Measurements from ENCODE around the gene PODXL2. TPM values are rescaled to one million over a fixed set of nuclear protein-coding genes. Genes with fewer than 3 reads are reported as not detected.

Gene PODXL2
- polyA plus RNA-seq, 1 donor (not counting 4 experiments of a cell fraction or from before 2014, with no cell fraction given) = 1.6 TPM

- dilution Hi-C loops (cut with MboI; ENCODE audit: extremely low pct_ligation_motif_present, low sequenced_read_pairs) = no loop called here
- H2AFZ ChIP-seq (ENCODE audit: control insufficient read depth, low read length) = no peak overlapping the region
- H3K36me3 ChIP-seq (ENCODE audit: control insufficient read depth in 2 of 2, extremely low read depth in 1 of 2, insufficient read depth in 2 of 2, low read length in 2 of 2) = peaks cover 1 to 5% of the 10 kb centered on the region in 2 experiments
- DNase-seq (ENCODE audit: low read depth, low spot score) (no peak), FAIRE-seq (no peak)
- peaks cover under 1% of the 10 kb centered on the region for H3K4me1 ChIP-seq (ENCODE audit: control insufficient read depth, extremely low read depth, insufficient read depth, low read length)
- H3K9me3 ChIP-seq (ENCODE audit: control insufficient read depth, low read depth, low read length) = no peaks in the 10 kb centered on the region
- H3K27me3 ChIP-seq (ENCODE audit: control insufficient read depth, extremely low read depth, insufficient read depth, low read length) = no peaks in the 10 kb centered on the region
- no peak overlapping the region for H3K4me3 ChIP-seq (ENCODE audit: control insufficient read depth in 2 of 3, extremely low read depth in 1 of 3, insufficient read depth in 2 of 3, low read depth in 1 of 3, low read length in 3 of 3)
- H3K9me1 ChIP-seq (ENCODE audit: control insufficient read depth, extremely low read depth, insufficient read depth, low read length) = no peaks in the 10 kb centered on the region
- H3K79me2 ChIP-seq (ENCODE audit: control insufficient read depth, insufficient read depth, low read length) = no peaks in the 10 kb centered on the region
- H3K4me2 ChIP-seq (ENCODE audit: control insufficient read depth, extremely low read depth, insufficient read depth, low read depth, low read length) = no peak overlapping the region
- TF ChIP-seq CTCF (optimal IDR thresholded peaks at IDR 0.05 in 1 of 3, IDR thresholded peaks at IDR 0.05 in 1 of 3, conservative IDR thresholded peaks at IDR 0.05 in 1 of 3; ENCODE audit: extremely low read depth in 1 of 3, insufficient read depth in 2 of 3, low read length in 3 of 3) (no peak), EZH2 (IDR thresholded peaks at IDR 0.05; ENCODE audit: low read length) (no peak)
- no peak overlapping the region for H3K27ac ChIP-seq (ENCODE audit: control insufficient read depth, insufficient read depth, low read length)
- no peaks in the 10 kb centered on the region for H4K20me1 ChIP-seq (ENCODE audit: control insufficient read depth, extremely low read depth, insufficient read depth, low read length)
- H3K9ac ChIP-seq (ENCODE audit: control insufficient read depth, extremely low read depth, insufficient read depth, low read length) = no peak overlapping the region
These were observed 88.6 kb downstream of the PODXL2 start for GRCh38 chr3:127717357-127718244.

- H2AFZ ChIP-seq (ENCODE audit: control insufficient read depth, low read length) = no peak overlapping the region
- no peak overlapping the region for H3K27ac ChIP-seq (ENCODE audit: control insufficient read depth, insufficient read depth, low read length)
- no peak for DNase-seq (ENCODE audit: low read depth, low spot score)
- H3K79me2 ChIP-seq (ENCODE audit: control insufficient read depth, insufficient read depth, low read length) = no peaks in the 10 kb centered on the region
- H3K4me1 ChIP-seq (ENCODE audit: control insufficient read depth, extremely low read depth, insufficient read depth, low read length) = peaks cover 6% of the 10 kb centered on the region
- no peak overlapping the region for H3K4me3 ChIP-seq (ENCODE audit: control insufficient read depth in 2 of 3, extremely low read depth in 1 of 3, insufficient read depth in 2 of 3, low read depth in 1 of 3, low read length in 3 of 3)
- H3K27me3 ChIP-seq (ENCODE audit: control insufficient read depth, extremely low read depth, insufficient read depth, low read length) = no peaks in the 10 kb centered on the region
- no peak for FAIRE-seq
- H3K4me2 ChIP-seq (ENCODE audit: control insufficient read depth, extremely low read depth, insufficient read depth, low read depth, low read length) = no peak overlapping the region
- H3K9me3 ChIP-seq (ENCODE audit: control insufficient read depth, low read depth, low read length) = no peaks in the 10 kb centered on the region
- H4K20me1 ChIP-seq (ENCODE audit: control insufficient read depth, extremely low read depth, insufficient read depth, low read length) = no peaks in the 10 kb centered on the region
- H3K36me3 ChIP-seq (ENCODE audit: control insufficient read depth in 2 of 2, extremely low read depth in 1 of 2, insufficient read depth in 2 of 2, low read length in 2 of 2) = peaks cover 1 to 5% of the 10 kb centered on the region in 2 experiments
- dilution Hi-C loops (cut with MboI; ENCODE audit: extremely low pct_ligation_motif_present, low sequenced_read_pairs) = no loop called here
- TF ChIP-seq EZH2 (IDR thresholded peaks at IDR 0.05; ENCODE audit: low read length) = no peak
- H3K9me1 ChIP-seq (ENCODE audit: control insufficient read depth, extremely low read depth, insufficient read depth, low read length) = no peaks in the 10 kb centered on the region
- no peak overlapping the region for H3K9ac ChIP-seq (ENCODE audit: control insufficient read depth, extremely low read depth, insufficient read depth, low read length)
These were observed 89.4 kb downstream of the PODXL2 start for GRCh38 chr3:127718245-127718915.

Data from keratinocyte (primary cell).